NCI-H1436 treated with DMSO at 0.1 percent for 48 hours (cell line): ENCODE measurements around the gene HS2ST1.
"Not testable (repeated sequence)": the region's sequence is repeated elsewhere in the genome, so short reads cannot be mapped to it uniquely, and the experiment has no call there.

ENCODE experiments used
- DNase-seq: peaks from one replicate; lab custom pipeline; 2025; lab: John Stamatoyannopoulos, UW

The HS2ST1 gene

DNA sequence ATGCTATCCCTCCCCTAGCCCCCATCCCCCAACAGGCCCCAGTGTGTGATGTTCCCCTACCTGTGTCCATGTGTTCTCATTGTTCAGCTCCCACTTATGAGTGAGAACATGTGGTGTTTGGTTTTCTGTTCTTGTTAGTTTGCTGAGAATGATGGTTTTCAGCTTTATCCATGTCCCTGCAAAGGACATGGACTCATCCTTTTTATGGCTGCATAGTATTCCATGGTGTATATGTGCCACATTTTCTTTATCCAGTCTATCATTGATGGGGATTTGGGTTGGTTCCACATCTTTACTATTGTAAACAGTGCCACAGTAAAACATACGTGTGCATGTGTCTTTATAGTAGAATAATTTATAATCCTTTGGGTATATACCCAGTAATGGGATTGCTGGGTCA, 152.3 kb downstream of the HS2ST1 start:
- not testable (repeated sequence) for DNase-seq

DNA sequence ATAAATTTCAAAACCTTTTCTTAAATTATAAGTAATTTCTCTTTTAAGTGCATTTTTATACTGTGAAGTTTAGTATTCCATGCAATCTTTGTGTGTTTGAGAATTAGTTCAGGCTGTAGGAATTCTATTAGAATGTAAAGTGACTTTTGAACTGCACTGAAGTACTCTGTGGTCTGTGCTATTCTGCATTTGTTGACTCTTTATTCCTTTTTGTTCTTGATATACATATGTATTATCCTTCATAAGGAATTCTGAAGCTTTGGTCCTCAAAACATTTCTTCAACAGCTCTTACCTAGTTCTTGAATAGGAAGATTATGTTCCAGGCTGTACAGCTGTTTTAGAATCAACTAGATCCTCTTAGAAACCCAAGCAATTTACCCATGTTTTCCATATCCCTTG, 158.0 kb downstream of the HS2ST1 start:
- DNase-seq, result no peak

DNA sequence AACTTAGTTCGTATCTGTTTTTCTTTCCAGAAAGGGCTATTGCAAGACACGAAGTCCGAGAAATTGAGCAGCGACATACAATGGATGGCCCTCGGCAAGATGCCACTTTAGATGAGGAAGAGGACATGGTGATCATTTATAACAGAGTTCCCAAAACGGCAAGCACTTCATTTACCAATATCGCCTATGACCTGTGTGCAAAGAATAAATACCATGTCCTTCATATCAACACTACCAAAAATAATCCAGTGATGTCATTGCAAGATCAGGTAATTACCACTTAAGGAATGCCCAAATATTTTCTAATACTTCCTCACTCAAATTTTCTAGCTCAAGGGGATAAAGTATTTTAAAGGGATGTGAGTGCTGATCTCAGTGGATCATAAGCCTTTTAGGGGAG, 158.5 kb downstream of the HS2ST1 start:
- no peak for DNase-seq

DNA sequence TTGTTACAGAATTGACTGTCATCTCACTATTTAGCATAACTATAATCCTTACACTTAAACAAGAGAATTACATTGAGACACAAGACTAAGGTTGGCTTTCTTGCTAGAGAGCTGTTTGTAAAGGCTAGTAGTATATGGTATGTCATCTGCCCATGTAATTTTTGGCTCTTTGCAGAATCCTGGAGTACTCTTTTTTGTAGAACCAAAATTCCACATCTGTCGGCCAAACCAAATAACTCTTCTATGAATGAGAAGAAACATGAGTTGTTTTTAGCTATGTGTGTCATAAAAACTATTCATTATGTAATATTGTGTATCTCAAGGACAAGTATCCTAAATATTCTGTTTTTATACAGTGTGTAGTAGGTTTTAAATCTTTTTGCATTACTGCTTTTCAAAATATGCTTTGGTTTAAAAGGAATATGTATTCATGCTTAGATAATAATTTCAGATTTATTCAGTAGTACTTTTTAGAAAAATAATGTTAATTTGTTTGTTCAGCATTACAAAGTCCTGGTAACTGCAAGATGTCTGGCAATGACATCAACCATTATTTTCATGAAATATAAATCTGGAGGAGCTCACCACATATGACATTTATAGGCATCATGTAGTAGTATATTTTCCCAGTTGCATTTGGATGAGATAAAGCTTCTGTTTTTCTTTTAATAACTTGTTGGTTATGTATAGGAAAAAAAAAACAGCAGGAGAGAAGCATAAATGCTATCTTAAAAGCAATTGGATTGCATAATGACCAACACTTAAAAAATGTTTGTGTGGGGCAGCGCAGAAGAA, 159.8 kb downstream of the HS2ST1 start:
- no peak for DNase-seq

DNA sequence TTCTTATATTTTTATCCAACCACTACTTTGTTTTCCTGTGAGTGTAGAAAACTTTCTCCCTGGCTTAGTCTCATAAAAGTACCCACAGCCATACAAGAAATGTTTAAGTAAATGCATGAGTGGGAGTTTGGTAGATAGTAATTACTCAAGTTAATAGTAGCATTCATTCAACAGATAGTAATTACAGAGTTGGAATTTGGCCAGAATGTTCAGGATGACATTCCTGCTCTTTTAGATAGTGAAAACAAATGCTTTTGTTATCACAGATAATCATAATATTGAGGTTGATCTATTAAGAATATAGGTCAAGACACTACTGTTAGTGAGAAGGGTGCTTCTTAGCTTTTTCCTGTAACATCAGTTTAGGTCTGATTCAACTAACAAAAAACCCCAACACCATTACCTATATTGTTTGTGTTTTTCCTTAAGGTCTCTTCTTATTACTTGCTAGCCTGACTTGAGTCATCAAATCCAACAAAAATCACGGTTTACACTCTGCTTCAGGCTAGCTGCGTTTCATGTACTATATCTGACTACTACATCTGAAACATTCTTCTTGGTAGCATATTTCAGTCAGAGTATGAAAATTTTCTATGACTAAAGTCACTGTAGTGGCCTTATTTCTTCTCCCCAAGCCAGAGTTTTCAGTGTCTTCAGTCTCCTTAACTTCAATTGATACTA, 163.7 kb downstream of the HS2ST1 start:
- DNase-seq, result no peak

DNA sequence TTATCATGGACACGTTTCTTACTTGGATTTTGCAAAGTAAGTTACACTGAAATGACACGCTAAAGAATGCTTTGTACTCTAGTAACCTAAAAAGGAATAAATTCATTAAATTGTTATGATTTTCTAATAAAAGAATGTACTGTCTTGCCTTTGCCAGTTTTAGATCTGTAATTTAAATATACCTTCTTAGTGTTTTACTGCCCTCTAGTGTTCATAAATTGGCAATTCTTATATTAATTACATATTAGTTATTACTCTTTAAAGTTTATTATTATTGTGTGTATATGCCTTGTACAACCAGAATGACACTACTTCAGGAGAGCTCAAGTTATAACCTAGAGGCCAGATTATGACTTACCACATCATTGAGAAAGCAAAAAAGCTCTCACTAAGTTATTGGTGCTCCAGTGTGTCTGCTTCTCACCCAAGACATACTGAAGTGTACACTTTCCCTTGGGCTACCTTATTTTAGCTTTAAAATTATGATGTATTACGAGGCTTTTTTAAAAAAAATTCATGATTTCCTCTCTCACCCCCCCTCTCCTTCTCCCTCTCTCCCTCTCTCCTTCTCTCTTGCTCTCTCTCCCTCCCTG, 169.9 kb downstream of the HS2ST1 start:
- no peak for DNase-seq

DNA sequence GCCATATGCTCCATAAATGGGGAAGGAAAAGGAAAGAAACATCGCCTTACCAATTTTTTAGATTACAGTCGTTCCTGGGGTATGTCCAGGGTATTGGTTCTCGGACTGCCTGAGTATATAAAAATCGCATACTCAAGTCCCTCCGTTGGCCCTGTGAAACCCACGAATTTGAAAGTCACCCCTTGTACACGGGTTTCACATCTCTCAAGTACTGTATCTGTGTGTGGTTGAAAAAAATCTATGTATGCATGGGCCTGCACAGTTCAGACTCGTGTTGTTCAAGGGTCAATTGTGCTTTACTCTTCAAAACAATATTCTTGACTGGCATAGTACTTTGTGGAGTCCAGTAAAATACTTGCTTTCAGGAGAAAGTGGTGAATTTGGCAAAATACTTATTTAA, 171.7 kb downstream of the HS2ST1 start:
- DNase-seq, result no peak

DNA sequence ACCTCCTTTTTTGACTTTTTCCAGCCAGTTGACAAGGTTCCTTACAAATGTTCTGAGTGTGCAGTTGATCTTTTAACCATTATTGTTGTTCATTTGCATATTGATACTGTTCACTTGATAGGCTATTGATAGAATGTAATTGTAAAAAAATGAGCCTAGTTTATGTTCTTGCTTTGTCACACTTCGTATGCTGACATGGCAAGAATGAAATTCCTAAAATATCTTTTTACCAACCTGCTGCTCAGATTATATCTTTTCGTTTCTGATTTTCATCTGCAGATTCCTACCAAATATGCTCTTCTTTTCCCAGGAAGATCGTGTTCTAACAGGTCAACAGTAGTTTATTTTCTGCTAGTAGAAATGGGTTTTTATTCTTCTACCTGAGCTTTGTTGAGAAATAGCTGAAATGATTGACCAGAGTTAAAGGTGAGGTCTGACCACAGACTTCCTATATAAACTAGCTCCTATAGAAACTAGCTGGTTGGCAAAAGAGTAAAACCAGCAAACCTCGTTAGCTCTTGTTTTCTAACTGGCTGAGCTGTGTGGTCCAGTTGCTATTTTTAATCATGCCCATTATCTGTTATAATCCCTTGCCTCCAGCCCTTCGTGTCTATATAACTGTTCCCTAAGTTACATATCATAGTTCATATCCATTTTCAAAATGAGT, 174.8 kb downstream of the HS2ST1 start:
- no peak for DNase-seq

DNA sequence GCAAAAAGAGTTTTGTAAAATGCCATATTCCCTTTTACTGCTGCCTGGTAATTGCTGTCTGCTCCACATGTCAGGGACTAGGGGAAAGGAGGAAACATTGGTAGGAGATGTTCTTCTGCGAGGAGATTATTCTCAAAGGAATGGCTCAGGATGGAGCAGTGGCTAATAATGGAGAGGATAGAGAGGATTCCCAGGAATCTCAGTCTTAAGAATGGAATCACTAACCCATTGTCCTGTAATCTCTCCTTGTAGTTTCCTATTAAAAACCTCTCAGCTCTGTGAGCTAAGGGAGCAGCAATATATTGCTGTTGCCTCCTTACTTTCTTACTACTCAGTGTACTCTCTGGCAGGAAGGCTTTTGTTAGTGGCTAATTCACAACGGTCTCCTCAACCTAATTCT, 175.4 kb downstream of the HS2ST1 start:
- no peak for DNase-seq

DNA sequence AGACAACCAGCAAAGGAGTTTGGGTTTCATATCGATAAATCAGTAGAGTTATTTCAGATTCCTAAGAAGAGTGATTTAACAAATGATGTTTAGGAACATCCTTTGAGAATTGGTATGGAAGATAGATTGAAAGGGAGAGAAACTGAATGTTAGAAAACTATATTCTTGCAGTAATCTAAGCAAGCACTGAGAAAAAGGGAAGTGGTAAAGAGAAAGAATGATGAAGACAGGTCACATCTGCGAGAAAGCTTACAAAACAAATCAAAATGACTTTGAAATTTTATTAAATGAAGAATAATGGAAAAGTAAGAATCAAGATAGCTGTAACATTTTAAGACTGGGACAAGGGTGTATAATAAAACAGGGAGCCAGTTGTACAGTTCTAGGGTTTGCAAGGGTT, 177.0 kb downstream of the HS2ST1 start:
- no peak for DNase-seq

DNA sequence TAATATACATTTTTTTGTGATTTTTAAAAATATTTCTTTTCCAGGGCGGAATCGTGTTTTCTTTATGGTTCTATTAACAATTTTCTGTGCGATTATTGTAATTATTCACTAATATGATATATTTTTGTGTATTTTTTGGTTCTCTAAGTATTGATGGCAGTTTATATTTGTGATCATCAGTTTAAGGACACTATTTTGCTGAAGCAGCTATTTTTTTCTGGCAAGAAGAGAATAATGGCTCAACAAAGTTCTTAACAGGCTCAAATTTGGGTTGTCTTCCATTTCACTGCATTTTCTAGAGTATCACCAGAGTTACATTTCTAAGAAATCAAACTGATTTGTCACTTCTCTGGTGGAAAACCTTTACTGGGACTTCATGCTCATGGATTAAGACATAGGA, 178.4 kb downstream of the HS2ST1 start:
- DNase-seq, result no peak

DNA sequence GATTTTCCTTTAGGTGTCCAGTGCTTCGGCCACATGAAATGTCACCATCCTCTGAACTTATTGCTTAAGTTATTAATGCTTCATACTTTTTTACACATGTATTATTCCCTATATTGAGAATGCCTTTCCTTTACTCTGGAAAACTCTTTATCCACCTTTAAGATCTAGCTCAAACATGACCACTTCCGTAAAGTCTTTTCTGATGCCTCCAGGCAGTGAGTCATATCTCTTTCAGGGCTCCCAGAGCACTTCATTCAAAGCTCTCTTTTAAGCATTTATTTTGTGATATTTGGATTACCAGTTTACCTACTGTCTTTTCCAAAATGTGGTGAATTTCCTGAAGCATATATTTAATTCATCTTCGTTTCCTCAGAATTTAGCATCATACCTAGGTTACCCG, 178.9 kb downstream of the HS2ST1 start:
- no peak for DNase-seq

DNA sequence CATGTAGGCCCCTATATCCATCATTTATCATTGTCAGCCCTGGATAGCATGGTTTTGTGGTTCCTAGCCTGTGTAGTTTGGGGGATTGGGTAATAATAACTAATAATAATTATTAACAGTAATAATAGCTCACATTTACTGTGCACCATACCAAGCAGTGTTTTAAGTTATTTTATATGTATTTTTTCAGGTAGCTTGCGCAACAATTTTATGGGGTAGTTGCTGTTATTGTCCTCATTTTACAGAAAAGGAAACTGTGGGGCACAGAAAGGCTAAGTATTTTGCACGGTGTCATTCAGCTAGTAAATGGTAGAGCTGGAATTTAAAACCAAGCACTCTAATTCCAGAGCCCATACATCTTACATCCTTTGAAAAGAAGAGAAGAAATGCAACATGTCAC, 179.8 kb downstream of the HS2ST1 start:
- DNase-seq, result no peak

DNA sequence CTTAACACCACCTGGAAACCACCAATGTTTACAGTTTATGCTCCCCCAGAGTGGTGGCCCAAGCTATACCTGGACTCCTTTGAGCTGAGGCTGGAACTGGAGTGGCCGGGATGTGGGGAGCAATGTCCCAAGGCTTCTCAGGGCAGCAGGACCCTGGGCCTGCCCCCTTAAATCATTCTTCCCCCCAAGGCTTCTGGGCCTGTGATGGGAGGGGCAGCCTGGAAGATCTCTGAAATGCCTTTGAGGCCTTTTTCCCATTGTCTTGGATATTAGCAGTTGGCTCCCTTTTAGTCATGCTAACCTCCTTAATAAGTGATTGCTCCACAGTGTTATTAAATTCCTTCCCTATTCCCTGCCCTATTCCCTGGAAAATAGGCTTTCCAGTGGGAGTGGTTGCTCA, 185.8 kb downstream of the HS2ST1 start:
- no peak for DNase-seq

DNA sequence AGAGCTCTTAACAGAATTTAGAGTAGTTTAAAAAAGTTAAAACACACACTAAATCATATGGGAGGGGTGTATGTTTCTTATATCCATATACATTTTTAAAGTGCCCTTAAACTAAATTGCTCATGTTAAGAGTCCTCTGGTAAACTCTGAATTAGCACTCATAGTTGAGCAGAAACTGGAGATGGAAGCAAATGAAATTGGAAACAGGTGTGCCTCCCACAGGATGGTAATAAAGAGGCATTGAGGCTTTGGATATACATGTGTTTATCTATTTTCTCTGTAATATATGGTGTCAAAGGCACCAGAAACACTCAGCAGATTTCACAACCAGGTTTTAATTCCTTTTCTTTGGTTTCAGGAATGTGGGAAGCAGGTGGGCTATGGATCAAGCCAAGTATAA, 188.6 kb downstream of the HS2ST1 start:
- no peak for DNase-seq

DNA sequence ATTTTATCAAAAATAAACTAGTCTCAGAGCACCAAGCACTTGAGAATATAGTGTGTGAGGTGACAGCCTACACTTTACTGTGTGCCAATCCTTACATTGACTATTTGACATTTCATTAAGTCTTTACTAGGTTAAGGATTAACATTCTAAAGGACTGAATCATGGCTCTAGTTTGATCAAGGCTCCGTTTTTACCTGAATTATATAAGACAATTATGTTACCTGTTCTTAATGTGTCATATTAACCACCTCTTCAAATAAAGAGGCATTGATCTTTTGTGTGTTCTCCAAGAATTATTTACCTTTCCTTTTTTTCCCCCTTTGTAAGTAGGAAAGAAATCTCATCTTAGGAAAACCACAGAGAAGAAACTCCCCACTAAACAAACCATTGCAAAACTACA, 189.7 kb downstream of the HS2ST1 start:
- DNase-seq, result no peak

DNA sequence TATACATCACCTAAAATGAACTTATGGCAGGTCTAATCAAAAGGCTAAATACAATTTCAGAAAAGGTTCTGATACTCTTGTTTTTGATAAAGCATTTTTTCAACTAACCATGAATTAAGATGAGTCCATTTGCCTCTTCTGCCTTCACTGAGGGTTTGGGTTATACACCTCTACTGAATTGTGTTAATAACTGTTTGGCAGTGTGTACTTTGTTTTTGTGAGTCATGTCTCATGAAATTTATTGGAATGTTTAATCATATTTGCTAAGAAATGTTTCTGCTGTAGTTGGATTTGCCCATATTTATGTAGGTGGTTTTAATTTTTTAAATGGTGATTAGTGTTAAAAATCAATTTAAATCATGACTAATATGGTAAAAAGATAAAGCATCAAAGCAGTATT, 190.5 kb downstream of the HS2ST1 start:
- no peak for DNase-seq

DNA sequence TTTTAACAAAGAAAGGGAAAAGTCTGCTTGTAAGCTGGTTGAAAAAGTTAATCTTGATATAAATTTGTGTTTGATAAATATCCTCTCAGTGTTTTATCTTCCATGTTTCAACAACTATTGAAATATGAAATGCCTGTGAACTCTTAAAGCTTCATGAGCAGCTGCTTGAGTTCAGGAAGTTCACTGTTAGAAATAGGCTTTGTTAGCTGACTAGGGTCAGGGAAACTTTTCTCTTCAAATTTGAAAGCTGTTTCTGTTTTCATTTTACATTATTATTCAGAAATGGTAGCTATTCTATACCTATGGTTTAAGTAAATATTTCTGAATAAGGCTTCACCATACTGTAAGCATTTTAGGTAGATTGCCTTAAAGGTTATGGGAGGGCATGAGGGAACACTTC, 191.7 kb downstream of the HS2ST1 start:
- no peak for DNase-seq

DNA sequence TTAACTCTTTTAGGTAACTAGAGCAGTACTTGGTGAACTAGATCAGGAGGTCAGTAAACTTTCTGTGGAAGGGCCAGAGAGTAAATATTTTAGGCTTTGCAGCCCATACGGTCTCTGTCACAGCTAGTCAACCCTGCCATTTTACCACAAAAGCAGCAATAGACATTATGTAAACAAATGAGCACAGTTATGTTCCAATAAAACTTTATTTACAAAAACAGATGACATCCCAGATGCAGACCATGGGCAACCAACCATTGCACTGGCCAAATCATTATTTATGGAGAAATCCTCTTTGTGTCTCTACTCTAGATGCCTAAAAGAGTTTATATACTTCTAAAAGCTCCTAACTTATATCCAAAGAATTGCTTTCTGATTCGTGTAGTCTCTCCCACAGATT, 192.4 kb downstream of the HS2ST1 start:
- DNase-seq, result no peak

DNA sequence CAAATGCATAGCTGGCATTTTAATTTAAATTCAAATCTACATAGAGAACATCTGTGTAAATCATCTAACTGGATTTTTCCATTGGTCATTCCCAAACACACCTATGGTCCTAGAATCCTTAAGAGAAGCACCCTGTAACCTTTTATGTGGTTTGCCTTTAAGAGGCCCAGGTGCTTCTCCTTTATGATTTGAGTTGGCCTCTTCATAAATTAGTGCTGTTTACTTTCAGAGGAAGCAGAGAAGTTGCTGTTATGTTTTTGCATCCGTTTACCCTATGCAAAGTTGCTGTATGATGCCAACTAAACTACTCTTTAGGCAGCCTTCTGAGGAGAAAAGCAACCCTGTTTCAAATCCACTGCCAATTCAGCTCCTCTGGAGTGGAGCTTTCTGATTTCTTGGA, 193.8 kb downstream of the HS2ST1 start:
- DNase-seq, result no peak

DNA sequence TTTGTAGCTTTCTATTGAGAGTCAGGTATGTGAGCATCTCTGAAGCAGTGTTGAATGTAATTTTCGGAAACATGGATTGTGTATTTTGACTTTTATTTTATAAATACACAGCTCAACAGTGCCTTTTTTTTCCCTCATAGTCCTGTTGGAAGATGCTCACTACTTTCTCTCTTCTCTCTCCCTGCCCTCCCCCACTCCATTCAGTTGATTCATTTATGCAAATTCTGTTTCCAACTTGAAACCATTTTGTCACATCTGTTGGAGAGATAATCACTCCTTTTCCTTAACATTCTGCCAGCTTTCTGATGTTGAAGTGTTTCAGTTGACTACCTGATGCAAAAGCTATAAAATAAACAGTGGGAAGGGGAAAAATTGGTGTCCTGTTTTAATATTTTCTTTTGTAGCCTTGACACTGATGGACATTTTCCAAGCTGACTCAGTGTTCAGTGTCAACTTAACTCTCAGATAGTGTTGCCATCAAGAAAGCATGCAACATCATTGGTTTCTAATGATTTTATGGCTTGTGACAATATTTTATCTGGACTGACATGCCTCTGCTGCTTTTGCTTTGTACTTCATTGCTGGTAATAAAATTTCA, 194.5 kb downstream of the HS2ST1 start:
- DNase-seq, result no peak

DNA sequence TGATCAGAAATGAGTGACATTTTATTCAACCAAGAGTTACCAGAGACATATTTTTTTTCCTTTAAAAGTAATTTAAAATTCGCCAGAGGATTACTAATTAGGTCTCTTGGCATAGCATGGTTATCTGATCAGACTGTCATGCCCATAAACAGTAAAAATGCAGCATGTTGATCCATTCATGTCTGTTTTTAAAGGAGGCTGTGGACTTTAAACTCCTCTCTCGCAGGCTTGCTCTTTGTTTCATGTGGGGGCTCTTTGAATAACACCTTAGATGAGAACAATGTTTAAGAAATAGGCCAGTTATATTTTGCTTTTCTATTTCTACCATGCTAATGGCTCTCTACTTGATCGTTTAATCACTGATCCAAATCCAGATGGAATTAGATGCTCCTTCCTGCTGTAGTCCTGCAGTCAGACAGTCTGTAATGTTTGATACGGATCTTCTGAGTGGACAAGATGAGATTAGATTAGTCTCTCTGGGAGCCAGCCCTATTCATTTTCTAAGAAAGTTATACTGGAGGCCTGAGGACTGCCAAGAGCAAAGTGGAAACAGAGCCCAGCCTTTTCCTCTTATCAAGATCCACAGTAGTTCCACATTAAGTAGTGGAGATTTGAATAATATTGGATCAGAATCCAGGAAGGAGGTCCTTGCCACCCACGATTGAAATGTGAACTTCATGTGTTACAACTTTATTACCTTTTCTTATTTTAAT, 197.4 kb downstream of the HS2ST1 start:
- DNase-seq, result no peak
